Measurements from ENCODE around the gene ARPC1B. TPM values are rescaled to one million over a fixed set of nuclear protein-coding genes. Genes with fewer than 3 reads are reported as not detected.

ARPC1B gene
- total and polyA plus RNA-seq, 9 of the 15 experiments (the other 6 are each of a cell fraction or from before 2014, with no cell fraction given) = 6.7 to 357 (median 211) TPM

DNA sequence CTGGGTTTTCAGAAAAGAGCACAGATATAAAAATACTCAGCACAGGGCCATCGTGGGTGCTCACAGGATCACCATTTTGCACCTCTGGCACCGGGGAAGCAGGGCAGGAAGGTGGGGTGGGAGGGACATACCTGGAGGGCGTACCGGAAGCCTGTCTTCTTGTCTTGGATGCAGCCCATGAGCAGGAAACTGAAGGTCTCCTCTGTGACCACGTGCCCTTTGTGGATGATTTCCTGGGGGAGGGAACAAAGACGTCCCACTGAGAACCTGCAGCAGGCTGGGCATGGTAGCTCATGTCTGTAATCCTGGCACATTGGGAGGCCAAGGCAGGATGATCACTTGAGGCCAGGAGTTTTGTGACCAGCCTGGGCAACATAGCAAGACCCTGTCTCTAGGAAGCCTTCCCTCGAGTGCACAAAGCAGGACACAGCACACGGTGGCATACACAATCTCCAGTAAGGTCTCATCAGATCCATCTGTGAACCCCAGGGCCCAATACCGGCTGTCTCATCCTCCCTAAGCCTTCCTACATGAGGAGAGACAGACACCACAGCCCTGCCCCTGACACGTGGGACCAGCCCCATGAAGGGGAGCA, 54.5 kb downstream of the ARPC1B start:
- no peaks in the 10 kb centered on the region for H3K9me1 ChIP-seq (ENCODE audit: control insufficient read depth, insufficient read depth, low read length)
- H3K4me3 ChIP-seq = no peak overlapping the region
- no peaks in the 10 kb centered on the region for H3K9me3 ChIP-seq (replicated peaks; ENCODE audit: control insufficient read depth, insufficient read depth, low read depth, low read length)
- no peak overlapping the region for H3K27ac ChIP-seq (ENCODE audit: extremely low read depth, low read depth, low read length)
- H4K20me1 ChIP-seq (replicated peaks; ENCODE audit: control insufficient read depth, insufficient read depth, low read length) = no peaks in the 10 kb centered on the region
- H3K4me1 ChIP-seq (replicated peaks in 1 of 2; ENCODE audit: control insufficient read depth in 2 of 2, insufficient read depth in 2 of 2, low read length in 2 of 2) = peaks cover 0 to 12% of the 10 kb centered on the region in 2 experiments; a peak in 1 of 5 replicates
- peaks cover 72% of the 10 kb centered on the region; the same call in 2 of the 3 replicates for H3K36me3 ChIP-seq (ENCODE audit: control insufficient read depth, insufficient read depth, low read length)
- no TSS peak for BruUV-seq (replicated peaks)
- in situ Hi-C loops (cut with MboI) = no loop called here
- no peaks in the 10 kb centered on the region for H3K27me3 ChIP-seq (ENCODE audit: control insufficient read depth in 2 of 2, insufficient read depth in 2 of 2, low read length in 2 of 2)
- H3K4me2 ChIP-seq (ENCODE audit: insufficient read depth, low read length) = no peak overlapping the region
- WGBS (ENCODE audit: insufficient coverage, low coverage, missing lambda C conversion rate) = 85% methylated on average over 9 of the region's 10 CpGs
- no peak overlapping the region; a peak in 1 of 4 replicates for H3K9ac ChIP-seq (ENCODE audit: insufficient read depth in 1 of 2, low read depth in 2 of 2, low read length in 2 of 2)
- CTCF ChIA-PET (ENCODE audit: low intra/inter-chr PET ratio) = no interaction called here
- H3K79me2 ChIP-seq (ENCODE audit: control insufficient read depth, insufficient read depth, low read length) = no peaks in the 10 kb centered on the region
- no peak overlapping the region for H2AFZ ChIP-seq (ENCODE audit: low read depth, low read length)
- intact Hi-C loops (cut with micrococcal nuclease) = no loop called here
- no peak for TF ChIP-seq PTBP1 (IDR thresholded peaks at IDR 0.05; ENCODE audit: low read depth, low read length)
- TF ChIP-seq ZSCAN29 (IDR thresholded peaks at IDR 0.05) = no peak
- 0 out of 2 replicates have a peak, but pooled peaks have one; percentile 20 for TF ChIP-seq ZNF121 (CRISPR knock-in tag; conservative IDR thresholded peaks at IDR 0.05)
- TF ChIP-seq BHLHE40 (IDR thresholded peaks at IDR 0.05; ENCODE audit: low read length) = no peak
- no peak for TF ChIP-seq NCOR1 (IDR thresholded peaks at IDR 0.05)
- no peak for FAIRE-seq
- POLR2A ChIA-PET = interaction anchor here (1.7 to 1.8 kb wide), 2 partner anchors 9 to 20 kb away, joined by 10 to 12 read pairs; partner anchors contain the start of genes BUD31 and PDAP1
- no peak for DNase-seq (ENCODE audit: extremely low read depth in 1 of 4, low spot score in 3 of 4)
- no peak; the same call in 2 of the 3 replicates for ATAC-seq

DNA sequence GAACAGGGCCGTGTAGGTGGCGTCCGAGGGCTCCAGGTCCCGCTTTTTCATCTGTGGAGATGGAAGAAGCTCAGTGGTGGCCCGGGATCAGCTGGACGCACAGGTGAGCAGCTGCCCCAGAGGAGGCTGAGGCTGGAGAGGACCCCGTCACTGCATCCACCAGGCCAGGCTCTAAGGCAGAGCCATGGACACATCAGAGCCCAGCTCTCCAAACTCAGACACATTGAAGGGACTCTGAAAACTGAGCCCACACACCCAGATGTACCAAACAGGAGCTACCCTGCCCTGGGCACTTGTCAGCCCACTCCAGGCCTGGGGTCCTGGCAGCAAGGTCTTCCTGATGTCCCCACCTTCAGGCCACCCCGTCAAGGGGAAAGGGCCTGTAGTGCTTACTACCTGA, 55.2 kb downstream of the ARPC1B start:
- no peak overlapping the region for H3K4me2 ChIP-seq (ENCODE audit: insufficient read depth, low read length)
- H2AFZ ChIP-seq (ENCODE audit: low read depth, low read length) = no peak overlapping the region
- H3K27ac ChIP-seq (ENCODE audit: extremely low read depth, low read depth, low read length) = no peak overlapping the region
- DNase-seq (ENCODE audit: extremely low read depth in 1 of 4, low spot score in 3 of 4) = no peak
- peak overlapping the region in 1 of 2 experiments; percentile 17; a peak in 1 of 4 replicates for H3K9ac ChIP-seq (ENCODE audit: insufficient read depth in 1 of 2, low read depth in 2 of 2, low read length in 2 of 2)
- H3K9me3 ChIP-seq (replicated peaks; ENCODE audit: control insufficient read depth, insufficient read depth, low read depth, low read length) = no peaks in the 10 kb centered on the region
- H3K36me3 ChIP-seq (ENCODE audit: control insufficient read depth, insufficient read depth, low read length) = peaks cover 72% of the 10 kb centered on the region; the same call in 2 of the 3 replicates
- no peak overlapping the region for H3K4me3 ChIP-seq
- no peaks in the 10 kb centered on the region for H3K79me2 ChIP-seq (ENCODE audit: control insufficient read depth, insufficient read depth, low read length)
- no peak for FAIRE-seq
- WGBS (ENCODE audit: insufficient coverage, low coverage, missing lambda C conversion rate) = 93% methylated on average over 8 of the region's 8 CpGs
- ATAC-seq = no peak; the same call in 2 of the 3 replicates
- TF ChIP-seq CBX5 (IDR thresholded peaks at IDR 0.05; ENCODE audit: borderline replicate concordance, low read depth) = no peak
- TF ChIP-seq TAL1 (IDR thresholded peaks at IDR 0.05) = no peak
- 0 out of 2 replicates have a peak, but pooled peaks have one; percentile 5 for TF ChIP-seq POLR2G (IDR thresholded peaks at IDR 0.05; ENCODE audit: low read depth, low read length)
- TF ChIP-seq ZNF384 (IDR thresholded peaks at IDR 0.05; ENCODE audit: low read depth, low read length) = no peak
- TF ChIP-seq NCOR1 (IDR thresholded peaks at IDR 0.05) = no peak
- TF ChIP-seq, protein P1, sequence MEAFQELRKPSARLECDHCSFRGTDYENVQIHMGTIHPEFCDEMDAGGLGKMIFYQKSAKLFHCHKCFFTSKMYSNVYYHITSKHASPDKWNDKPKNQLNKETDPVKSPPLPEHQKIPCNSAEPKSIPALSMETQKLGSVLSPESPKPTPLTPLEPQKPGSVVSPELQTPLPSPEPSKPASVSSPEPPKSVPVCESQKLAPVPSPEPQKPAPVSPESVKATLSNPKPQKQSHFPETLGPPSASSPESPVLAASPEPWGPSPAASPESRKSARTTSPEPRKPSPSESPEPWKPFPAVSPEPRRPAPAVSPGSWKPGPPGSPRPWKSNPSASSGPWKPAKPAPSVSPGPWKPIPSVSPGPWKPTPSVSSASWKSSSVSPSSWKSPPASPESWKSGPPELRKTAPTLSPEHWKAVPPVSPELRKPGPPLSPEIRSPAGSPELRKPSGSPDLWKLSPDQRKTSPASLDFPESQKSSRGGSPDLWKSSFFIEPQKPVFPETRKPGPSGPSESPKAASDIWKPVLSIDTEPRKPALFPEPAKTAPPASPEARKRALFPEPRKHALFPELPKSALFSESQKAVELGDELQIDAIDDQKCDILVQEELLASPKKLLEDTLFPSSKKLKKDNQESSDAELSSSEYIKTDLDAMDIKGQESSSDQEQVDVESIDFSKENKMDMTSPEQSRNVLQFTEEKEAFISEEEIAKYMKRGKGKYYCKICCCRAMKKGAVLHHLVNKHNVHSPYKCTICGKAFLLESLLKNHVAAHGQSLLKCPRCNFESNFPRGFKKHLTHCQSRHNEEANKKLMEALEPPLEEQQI (IDR thresholded peaks at IDR 0.05) = no peak
- in situ Hi-C loops (cut with MboI) = no loop called here
- BruUV-seq (replicated peaks) = no TSS peak
- intact Hi-C loops (cut with micrococcal nuclease) = no loop called here
- H4K20me1 ChIP-seq (replicated peaks; ENCODE audit: control insufficient read depth, insufficient read depth, low read length) = no peaks in the 10 kb centered on the region
- POLR2A ChIA-PET = interaction anchor here (0.9 to 1.8 kb wide), 3 partner anchors 9 to 27 kb away, joined by 3 to 12 read pairs (median 10); partner anchors contain the start of genes BUD31 and PDAP1
- no peaks in the 10 kb centered on the region for H3K9me1 ChIP-seq (ENCODE audit: control insufficient read depth, insufficient read depth, low read length)
- H3K4me1 ChIP-seq (replicated peaks in 1 of 2; ENCODE audit: control insufficient read depth in 2 of 2, insufficient read depth in 2 of 2, low read length in 2 of 2) = peaks cover 0 to 10% of the 10 kb centered on the region in 2 experiments; a peak in 1 of 5 replicates
- H3K27me3 ChIP-seq (ENCODE audit: control insufficient read depth in 2 of 2, insufficient read depth in 2 of 2, low read length in 2 of 2) = no peaks in the 10 kb centered on the region
- CTCF ChIA-PET (ENCODE audit: low intra/inter-chr PET ratio) = no interaction called here

All from K562 (cell line).